PFSK-1 (cell line): ENCODE measurements around the gene TTC38.

Experiments
- FOXP2 ChIP-seq: optimal IDR thresholded peaks from 2 replicates; pipeline ENCODE3; 2011; ENCODE audit warnings: borderline replicate concordance, control low read depth, inconsistent platforms; ENCODE audit not compliant: insufficient read depth; ENCODE audit errors: extremely low read length, extremely low read depth
- POLR2AphosphoS5 ChIP-seq: IDR thresholded peaks from 2 replicates; pipeline ENCODE4 v1.6.1; 2012; ENCODE audit warnings: low read depth, mild to moderate bottlenecking, control low read depth, low read length, moderate library complexity
- SIN3A ChIP-seq: IDR thresholded peaks from 2 replicates; pipeline ENCODE4 v1.6.1; 2012; ENCODE audit warnings: mild to moderate bottlenecking, low read length, moderate library complexity, borderline replicate concordance; ENCODE audit not compliant: insufficient read depth
- TAF1 ChIP-seq: IDR thresholded peaks from 2 replicates; pipeline ENCODE4 v1.6.1; 2012; ENCODE audit warnings: low read length, control low read depth, borderline replicate concordance; ENCODE audit not compliant: insufficient read depth
- TF ChIP-seq, protein P1 (sequence below), 2 experiments: IDR thresholded peaks; 2 replicates each; pipeline versions ENCODE4 v1.6.1 to v1.8.0; 2011 to 2012; ENCODE audit warnings: low read depth in 2 of 2, low read length in 2 of 2, control low read depth in 1 of 2, inconsistent platforms in 1 of 2, mild to moderate bottlenecking in 1 of 2, moderate library complexity in 1 of 2; ENCODE audit not compliant: insufficient read depth in 1 of 2

TTC38 gene

DNA sequence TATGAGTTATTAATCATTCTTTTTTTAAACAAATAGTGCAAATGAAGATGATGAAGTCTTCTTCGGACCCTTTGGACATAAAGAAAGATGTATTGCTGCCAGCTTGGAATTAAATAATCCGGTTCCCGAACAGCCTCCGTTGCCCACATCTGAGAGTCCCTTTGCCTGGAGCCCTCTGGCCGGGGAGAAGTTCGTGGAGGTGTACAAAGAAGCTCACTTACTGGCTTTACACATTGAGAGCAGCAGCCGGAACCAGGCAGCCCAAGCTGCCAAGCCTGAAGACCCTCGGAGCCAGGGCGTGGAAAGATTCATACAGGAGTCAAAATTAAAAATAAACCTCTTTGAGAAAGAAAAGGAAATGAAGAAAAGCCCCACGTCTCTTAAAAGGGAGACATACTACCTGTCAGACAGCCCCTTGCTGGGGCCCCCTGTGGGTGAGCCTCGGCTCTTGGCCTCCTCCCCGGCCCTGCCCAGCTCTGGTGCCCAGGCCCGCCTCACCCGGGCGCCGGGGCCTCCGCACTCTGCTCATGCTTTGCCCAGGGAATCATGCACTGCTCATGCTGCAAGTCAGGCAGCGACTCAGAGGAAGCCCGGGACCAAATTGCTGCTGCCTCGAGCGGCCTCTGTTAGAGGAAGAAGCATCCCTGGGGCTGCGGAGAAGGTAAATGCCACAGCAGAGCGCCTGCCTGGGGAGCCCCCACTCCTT is 40.6 kb downstream of the TTC38 start:
- no peak for TF ChIP-seq POLR2AphosphoS5
- TF ChIP-seq, protein P1, sequence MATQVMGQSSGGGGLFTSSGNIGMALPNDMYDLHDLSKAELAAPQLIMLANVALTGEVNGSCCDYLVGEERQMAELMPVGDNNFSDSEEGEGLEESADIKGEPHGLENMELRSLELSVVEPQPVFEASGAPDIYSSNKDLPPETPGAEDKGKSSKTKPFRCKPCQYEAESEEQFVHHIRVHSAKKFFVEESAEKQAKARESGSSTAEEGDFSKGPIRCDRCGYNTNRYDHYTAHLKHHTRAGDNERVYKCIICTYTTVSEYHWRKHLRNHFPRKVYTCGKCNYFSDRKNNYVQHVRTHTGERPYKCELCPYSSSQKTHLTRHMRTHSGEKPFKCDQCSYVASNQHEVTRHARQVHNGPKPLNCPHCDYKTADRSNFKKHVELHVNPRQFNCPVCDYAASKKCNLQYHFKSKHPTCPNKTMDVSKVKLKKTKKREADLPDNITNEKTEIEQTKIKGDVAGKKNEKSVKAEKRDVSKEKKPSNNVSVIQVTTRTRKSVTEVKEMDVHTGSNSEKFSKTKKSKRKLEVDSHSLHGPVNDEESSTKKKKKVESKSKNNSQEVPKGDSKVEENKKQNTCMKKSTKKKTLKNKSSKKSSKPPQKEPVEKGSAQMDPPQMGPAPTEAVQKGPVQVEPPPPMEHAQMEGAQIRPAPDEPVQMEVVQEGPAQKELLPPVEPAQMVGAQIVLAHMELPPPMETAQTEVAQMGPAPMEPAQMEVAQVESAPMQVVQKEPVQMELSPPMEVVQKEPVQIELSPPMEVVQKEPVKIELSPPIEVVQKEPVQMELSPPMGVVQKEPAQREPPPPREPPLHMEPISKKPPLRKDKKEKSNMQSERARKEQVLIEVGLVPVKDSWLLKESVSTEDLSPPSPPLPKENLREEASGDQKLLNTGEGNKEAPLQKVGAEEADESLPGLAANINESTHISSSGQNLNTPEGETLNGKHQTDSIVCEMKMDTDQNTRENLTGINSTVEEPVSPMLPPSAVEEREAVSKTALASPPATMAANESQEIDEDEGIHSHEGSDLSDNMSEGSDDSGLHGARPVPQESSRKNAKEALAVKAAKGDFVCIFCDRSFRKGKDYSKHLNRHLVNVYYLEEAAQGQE (IDR thresholded peaks at IDR 0.05; ENCODE audit: insufficient read depth in 1 of 2, low read depth in 2 of 2, low read length in 2 of 2) = no peak
- no peak for TF ChIP-seq SIN3A
- TF ChIP-seq FOXP2 = no peak
- TF ChIP-seq TAF1 = no peak

DNA sequence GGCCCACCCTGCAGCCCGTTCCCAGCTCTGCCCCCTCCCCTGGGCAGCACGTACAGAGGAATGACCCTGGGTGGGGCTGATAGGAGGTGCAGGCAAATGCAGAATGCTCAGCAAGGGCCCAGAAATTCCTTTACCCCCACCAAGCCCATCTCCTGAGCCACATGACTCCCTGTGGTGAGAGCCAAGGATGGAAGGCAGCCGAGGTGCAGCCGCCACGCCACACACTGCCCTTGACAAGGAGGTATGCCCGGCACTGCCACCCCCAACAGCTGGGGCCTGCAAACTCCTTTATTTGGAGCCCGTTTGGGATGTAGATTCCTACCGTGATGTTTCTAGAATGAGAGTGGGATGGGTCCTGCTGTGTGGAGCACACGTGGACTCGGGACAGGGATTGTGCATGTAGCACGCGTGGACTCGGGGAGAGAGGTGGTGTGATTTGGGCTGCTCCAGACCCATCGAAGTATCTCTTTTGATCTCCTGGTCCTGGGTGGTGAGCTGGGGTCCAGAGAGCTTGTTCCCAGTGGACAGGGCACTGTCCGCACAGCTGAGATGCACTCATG is 41.8 kb downstream of the TTC38 start:
- TF ChIP-seq TAF1 (no peak), SIN3A (no peak), POLR2AphosphoS5 (no peak)

DNA sequence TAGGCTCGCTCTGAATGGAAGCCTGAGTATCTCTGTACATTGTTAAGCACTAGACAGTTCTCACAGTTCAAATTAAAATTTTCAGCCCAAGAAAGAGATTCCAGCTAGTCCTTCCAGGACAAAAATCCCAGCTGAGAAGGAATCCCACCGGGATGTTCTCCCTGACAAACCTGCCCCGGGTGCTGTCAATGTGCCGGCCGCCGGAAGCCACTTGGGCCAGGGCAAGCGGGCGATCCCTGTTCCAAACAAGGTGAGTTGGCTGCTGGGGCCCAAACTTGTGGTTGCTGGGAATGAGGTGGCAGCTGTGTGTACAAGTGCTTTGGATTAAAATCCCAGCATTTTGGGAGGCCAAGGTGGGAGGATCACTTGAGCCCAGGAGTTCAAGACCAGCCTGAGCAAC is 44.2 kb downstream of the TTC38 start:
- TF ChIP-seq FOXP2 = no peak
- no peak for TF ChIP-seq POLR2AphosphoS5
- TF ChIP-seq, protein P1 (IDR thresholded peaks at IDR 0.05; ENCODE audit: insufficient read depth in 1 of 2, low read depth in 2 of 2, low read length in 2 of 2) = no peak
- TF ChIP-seq TAF1 = no peak

DNA sequence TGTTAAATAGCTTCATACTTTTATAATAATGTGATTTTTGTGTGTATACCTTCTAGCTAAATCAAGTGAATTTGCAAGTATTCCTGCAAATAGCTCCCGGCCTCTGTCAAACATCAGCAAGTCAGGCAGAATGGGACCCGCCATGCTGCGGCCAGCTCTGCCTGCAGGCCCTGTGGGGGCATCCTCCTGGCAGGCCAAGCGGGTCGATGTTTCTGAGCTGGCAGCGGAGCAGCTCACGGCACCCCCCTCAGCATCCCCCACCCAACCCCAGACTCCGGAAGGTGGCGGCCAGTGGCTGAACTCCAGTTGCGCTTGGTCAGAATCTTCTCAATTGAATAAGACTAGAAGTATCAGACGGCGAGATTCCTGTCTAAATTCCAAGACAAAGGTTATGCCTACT is 48.2 kb downstream of the TTC38 start:
- no peak for TF ChIP-seq POLR2AphosphoS5
- TF ChIP-seq FOXP2 = no peak
- TF ChIP-seq, protein P1 (IDR thresholded peaks at IDR 0.05; ENCODE audit: insufficient read depth in 1 of 2, low read depth in 2 of 2, low read length in 2 of 2) = no peak
- TF ChIP-seq TAF1 = no peak
- TF ChIP-seq SIN3A = no peak

DNA sequence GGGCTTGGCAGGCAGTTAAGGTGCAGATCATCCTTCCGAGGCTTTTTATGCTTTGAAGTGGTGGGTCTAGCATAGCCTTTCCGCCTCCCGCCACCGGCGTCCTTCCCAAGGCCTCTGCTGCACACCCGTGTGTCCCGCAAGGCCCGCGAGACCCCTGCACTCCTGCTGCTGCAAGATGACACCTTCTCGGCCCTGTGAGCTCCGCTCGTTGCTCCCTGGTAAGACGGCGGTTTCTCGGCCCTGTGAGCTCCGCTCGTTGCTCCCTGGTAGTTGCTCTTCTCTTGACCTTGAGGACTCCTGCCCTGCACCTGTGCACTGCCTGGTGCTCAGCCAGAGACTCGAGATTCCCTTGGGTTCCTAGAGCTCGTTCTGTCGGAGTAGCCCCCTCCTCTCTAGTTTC is 49.8 kb downstream of the TTC38 start:
- TF ChIP-seq, protein P1 (IDR thresholded peaks at IDR 0.05; ENCODE audit: insufficient read depth in 1 of 2, low read depth in 2 of 2, low read length in 2 of 2) = no peak
- TF ChIP-seq FOXP2 (no peak), POLR2AphosphoS5 (no peak), SIN3A (no peak), TAF1 (no peak)
